ENCODE results near the gene AP2M1. TPM values are rescaled to one million over a fixed set of nuclear protein-coding genes. Genes with fewer than 3 reads are reported as not detected.

AP2M1 gene
- total and polyA plus RNA-seq, 2 of the 8 experiments (the other 6 are each of a cell fraction or from before 2014, with no cell fraction given), result 403 to 454 TPM

GRCh38 chr3:184218814-184219213 is 44.2 kb downstream of the AP2M1 start:
- Histone ChIP-seq H3K23ac (ENCODE audit: insufficient read length) (no peak overlapping the region), H3K27ac (ENCODE audit: low read depth, low read length) (no peak overlapping the region), H3K36me3 (ENCODE audit: control insufficient read depth in 2 of 4, insufficient read depth in 4 of 4, low read length in 3 of 4) (no peaks in the 10 kb centered on the region), H2BK15ac (ENCODE audit: low read length) (no peak overlapping the region), H2BK120ac (replicated peaks; ENCODE audit: low read depth, low read length) (no peak overlapping the region), H3K56ac (replicated peaks; ENCODE audit: insufficient read length, low read depth, low read length) (no peak overlapping the region), H4K20me1 (replicated peaks in 1 of 2; ENCODE audit: control insufficient read depth in 1 of 2, insufficient read depth in 2 of 2, low read length in 2 of 2) (no peaks in the 10 kb centered on the region), H2AFZ (ENCODE audit: low read length) (no peak overlapping the region), H4K91ac (replicated peaks; ENCODE audit: insufficient read length, low read length) (no peak overlapping the region), H2BK20ac (ENCODE audit: low read length) (no peak overlapping the region), H2AK5ac (ENCODE audit: low read depth, low read length) (no peak overlapping the region), H3K4ac (replicated peaks; ENCODE audit: insufficient read length, low read depth, low read length) (no peak overlapping the region), H3K4me2 (ENCODE audit: insufficient read depth in 1 of 2, low read depth in 2 of 2, low read length in 2 of 2) (no peak overlapping the region), H3K9ac (replicated peaks in 1 of 4; ENCODE audit: extremely low read depth in 1 of 4, low read depth in 3 of 4, low read length in 3 of 4) (no peak overlapping the region), H3K4me3 (ENCODE audit: extremely low read depth in 1 of 4, insufficient read depth in 2 of 4, low read depth in 3 of 4, low read length in 4 of 4) (no peak overlapping the region), H3K79me2 (ENCODE audit: control insufficient read depth in 1 of 2, insufficient read depth in 2 of 2, low read length in 2 of 2) (no peaks in the 10 kb centered on the region), H2BK12ac (ENCODE audit: low read depth, low read length) (no peak overlapping the region), H2BK5ac (ENCODE audit: low read depth, low read length) (no peak overlapping the region), H4K8ac (ENCODE audit: extremely low read depth, insufficient read depth, low read length) (no peak overlapping the region), H3K14ac (ENCODE audit: insufficient read length) (no peak overlapping the region), H3K18ac (ENCODE audit: extremely low read depth, low read length) (no peak overlapping the region), H3K23me2 (ENCODE audit: low read depth, low read length) (no peaks in the 10 kb centered on the region), H3K4me1 (replicated peaks in 1 of 4; ENCODE audit: control insufficient read depth in 3 of 4, insufficient read depth in 4 of 4, low read length in 3 of 4) (no peaks in the 10 kb centered on the region), H4K5ac (ENCODE audit: insufficient read length, low read depth, low read length) (no peak overlapping the region), H3K9me3 (ENCODE audit: insufficient read depth in 2 of 2, low read depth in 1 of 2, low read length in 1 of 2) (no peaks in the 10 kb centered on the region), H3K79me1 (ENCODE audit: low read depth, low read length) (no peaks in the 10 kb centered on the region), H3K27me3 (replicated peaks in 1 of 4; ENCODE audit: control insufficient read depth in 3 of 4, extremely low read depth in 1 of 4, insufficient read depth in 3 of 4, low read length in 3 of 4) (no peaks in the 10 kb centered on the region)
- TF ChIP-seq E2F6 (IDR thresholded peaks at IDR 0.05) (no peak), GABPA (IDR thresholded peaks at IDR 0.05; ENCODE audit: borderline replicate concordance, insufficient read depth, low read length) (no peak), EGR1 (IDR thresholded peaks at IDR 0.05; ENCODE audit: borderline replicate concordance, low read depth, low read length) (no peak), TEAD4 (IDR thresholded peaks at IDR 0.05; ENCODE audit: low read depth, low read length) (no peak), POU5F1 (IDR thresholded peaks at IDR 0.05; ENCODE audit: low read depth, low read length) (no peak), ZNF274 (IDR thresholded peaks at IDR 0.05; ENCODE audit: borderline replicate concordance, extremely low read depth, low read length) (no peak), RNF2 (IDR thresholded peaks at IDR 0.05; ENCODE audit: borderline replicate concordance, low read depth, low read length, missing control alignments, poor library complexity, severe bottlenecking) (no peak), BACH1 (IDR thresholded peaks at IDR 0.05; ENCODE audit: low read length) (no peak), FOSL1 (IDR thresholded peaks at IDR 0.05; ENCODE audit: insufficient read depth, low read depth, low read length) (no peak), KDM5A (IDR thresholded peaks at IDR 0.05; ENCODE audit: low read length) (no peak)
- CTCF ChIA-PET (ENCODE audit: partially characterized antibody), result interaction anchor here (7.4 kb wide), 1 partner anchor 8 kb away, joined by 79 read pairs; no protein-coding TSS in a partner anchor
- 82% methylated on average over 4 of the region's 4 CpGs; no CpG with 5 or more reads in 1 of the 2 experiments for WGBS, 2 experiments (ENCODE audit: extremely low coverage in 1 of 2, insufficient coverage in 1 of 2, insufficient read length in 1 of 2, insufficient replicate concordance in 2 of 2, low coverage in 1 of 2, low lambda C conversion rate in 2 of 2, missing lambda C conversion rate in 1 of 2)
- POLR2A ChIA-PET (ENCODE audit: partially characterized antibody), result no interaction called here
- DNase-seq (ENCODE audit: low read depth in 1 of 2, low spot score in 2 of 2) (no peak), FAIRE-seq (no peak)
